Thoracic aorta (tissue), 2 donors: ENCODE data around the gene KLHL7. TPM values are rescaled to one million over a fixed set of nuclear protein-coding genes. Genes with fewer than 3 reads are reported as not detected.

Source experiments
- ATAC-seq: fragments of 150-250 bp; one replicate; pipeline ENCODE4 v1.8.0; 2017; ENCODE audit warnings: low read depth; ENCODE audit not compliant: insufficient number of reproducible peaks, low FRiP score
- DNase-seq: peaks from one replicate; pipeline ENCODE4 v3.0.0-alpha.2; 2020; ENCODE audit warnings: low spot score
- H3K27ac ChIP-seq, 2 donors: fragments of 200-600 bp; sonication (generic); 1 replicate in 1 of 2; 2 replicates in 1 of 2; pipeline ENCODE4 v1.5.1; 2016; ENCODE audit warnings: mild to moderate bottlenecking in 2 of 2, moderate library complexity in 2 of 2
- H3K27me3 ChIP-seq: fragments of 200-600 bp; sonication (generic); replicated peaks from 2 replicates; pipeline ENCODE4 v1.6.0; 2016; ENCODE audit warnings: mild to moderate bottlenecking; ENCODE audit not compliant: insufficient read depth
- H3K36me3 ChIP-seq: fragments of 200-600 bp; sonication (generic); one replicate; pipeline ENCODE4 v1.5.1; 2016
- H3K4me1 ChIP-seq, 2 donors: fragments of 200-600 bp; sonication (generic); 1 replicate in 1 of 2; 2 replicates in 1 of 2; pipeline versions ENCODE4 v1.5.1 to v1.6.0; 2016; ENCODE audit warnings: low read depth in 2 of 2, mild to moderate bottlenecking in 1 of 2; ENCODE audit not compliant: control insufficient read depth in 1 of 2
- H3K4me3 ChIP-seq: fragments of 200-600 bp; sonication (generic); 2 replicates; pipeline ENCODE4 v1.5.1; 2016; ENCODE audit warnings: mild to moderate bottlenecking
- H3K9me3 ChIP-seq: fragments of 200-600 bp; sonication (generic); 2 replicates; pipeline ENCODE4 v1.5.1; 2016
- CTCF ChIP-seq: fragments of 200-600 bp; sonication (generic); IDR thresholded peaks from one replicate; pipeline ENCODE4 v1.5.1; 2019; ENCODE audit warnings: antibody characterized with exemption
- total RNA-seq, 2 donors: library from RNA; depleted of rRNA; stranded (reverse); fragments of >200 nt; gene quantifications; one replicate each; pipeline versions ENCODE4 v1.1.0 to v1.2.3, GENCODE V29; 2016

The KLHL7 gene
- total RNA-seq, 2 donors from 2014 or later, result 22.7 to 23.8 TPM

DNA sequence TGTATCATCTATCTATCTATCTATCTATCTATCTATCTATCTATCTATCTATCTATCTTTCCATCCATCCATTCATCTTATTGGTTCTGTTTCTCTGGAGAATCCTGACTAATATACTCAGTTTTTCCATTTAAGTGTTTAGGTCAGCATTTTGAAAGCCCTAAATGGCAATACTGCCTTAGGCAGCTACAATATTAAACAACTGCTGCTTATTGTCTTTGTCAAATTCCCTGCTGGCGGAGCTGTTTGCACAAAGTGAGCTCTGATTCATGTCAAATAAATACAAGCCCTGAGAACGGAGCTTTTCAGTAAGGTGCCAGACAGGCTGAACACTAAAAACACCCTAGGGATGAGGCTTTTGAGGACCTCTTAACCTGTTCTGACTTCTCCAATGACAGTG lies 7.1 kb upstream of the KLHL7 start:
- Histone ChIP-seq H3K9me3 (no peaks in the 10 kb centered on the region), H3K27ac (no peak overlapping the region), H3K4me1 (no peaks in the 10 kb centered on the region), H3K4me3 (no peak overlapping the region), H3K36me3 (no peaks in the 10 kb centered on the region), H3K27me3 (no peaks in the 10 kb centered on the region)
- no peak for ATAC-seq
- DNase-seq, result no peak
- no peak for TF ChIP-seq CTCF

- H3K4me1 ChIP-seq, result peaks cover 0 to 3% of the 10 kb centered on the region in 2 donors
- H3K27me3 ChIP-seq, result no peaks in the 10 kb centered on the region
- no peak overlapping the region for H3K4me3 ChIP-seq
- H3K36me3 ChIP-seq, result no peaks in the 10 kb centered on the region
- DNase-seq (no peak), ATAC-seq (no peak)
- no peak overlapping the region for H3K27ac ChIP-seq
- no peaks in the 10 kb centered on the region for H3K9me3 ChIP-seq
- TF ChIP-seq CTCF, result no peak
Measured at GRCh38 chr7:23100697-23101096, 4.9 kb upstream of the KLHL7 start.

GRCh38 chr7:23105086-23105643 lies 420 bp upstream of the KLHL7 start:
- no peaks in the 10 kb centered on the region for H3K27me3 ChIP-seq
- DNase-seq (no peak), ATAC-seq (peak; percentile 10)
- no peak for TF ChIP-seq CTCF
- H3K36me3 ChIP-seq, result no peaks in the 10 kb centered on the region
- H3K4me1 ChIP-seq, result peaks cover 14 to 27% of the 10 kb centered on the region in 2 donors
- peak overlapping the region; percentile 84 to 87 for H3K27ac ChIP-seq
- no peaks in the 10 kb centered on the region for H3K9me3 ChIP-seq
- peak overlapping the region; percentile 86 for H3K4me3 ChIP-seq

GRCh38 chr7:23106057-23106822 lies 655 bp downstream of the KLHL7 start:
- peak overlapping the region; percentile 86 for H3K4me3 ChIP-seq
- ATAC-seq (peak; percentile 40), DNase-seq (no peak)
- H3K9me3 ChIP-seq, result no peaks in the 10 kb centered on the region
- H3K27me3 ChIP-seq, result no peaks in the 10 kb centered on the region
- no peak for TF ChIP-seq CTCF
- H3K27ac ChIP-seq, result peak overlapping the region; percentile 84 to 87
- no peaks in the 10 kb centered on the region for H3K36me3 ChIP-seq
- H3K4me1 ChIP-seq, result peaks cover 14 to 27% of the 10 kb centered on the region in 2 donors

DNA sequence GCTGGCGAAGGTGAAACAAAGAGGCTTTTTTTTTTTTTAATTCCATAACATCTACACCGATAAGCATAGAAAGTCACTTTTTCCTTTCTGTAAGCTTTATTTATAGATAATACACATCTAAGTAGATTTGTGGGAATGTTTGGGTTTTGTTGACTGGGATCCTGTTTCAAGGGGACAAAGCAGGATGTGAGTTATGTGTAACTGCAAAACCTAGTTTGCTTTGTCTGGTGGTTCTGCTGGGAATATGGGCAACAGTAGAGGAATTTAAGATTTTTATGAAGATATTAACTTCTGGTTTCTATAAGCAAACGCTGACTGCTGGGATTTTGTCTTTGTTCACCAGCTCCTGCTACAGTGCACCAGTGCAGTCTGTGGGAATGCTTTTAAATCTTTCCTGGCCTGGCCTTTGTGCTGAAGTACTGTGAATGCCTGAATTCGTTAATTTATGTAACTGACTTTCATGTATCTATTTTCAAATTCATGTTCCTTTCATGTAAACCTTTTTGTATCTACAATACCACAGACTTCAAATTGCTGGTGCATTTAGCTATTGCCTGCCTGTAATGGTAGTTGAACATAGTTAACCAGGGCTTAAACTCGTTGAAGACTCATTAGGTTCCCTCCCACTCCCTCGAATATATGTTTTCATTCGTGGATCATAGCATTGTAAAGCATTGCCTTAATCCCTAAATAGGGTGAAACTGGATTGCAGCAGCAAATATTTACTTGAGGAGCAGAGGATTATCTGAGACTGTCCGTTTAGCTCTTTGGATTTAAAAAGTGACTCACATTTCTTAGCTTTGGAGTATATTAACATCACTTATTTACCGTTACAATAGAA lies 1.5 kb downstream of the KLHL7 start:
- Histone ChIP-seq H3K27ac (no peak overlapping the region), H3K36me3 (no peaks in the 10 kb centered on the region), H3K4me1 (peaks cover 14 to 27% of the 10 kb centered on the region in 2 donors), H3K27me3 (no peaks in the 10 kb centered on the region), H3K9me3 (no peaks in the 10 kb centered on the region), H3K4me3 (peak overlapping the region; percentile 86)
- no peak for TF ChIP-seq CTCF
- DNase-seq, result no peak
- no peak for ATAC-seq
